RPMI8226 (cell line): ENCODE data around the gene UST.
A peak's percentile ranks its signal among the peaks of the same experiment; 100 is the strongest.
"Not testable (repeated sequence)": the region's sequence is repeated elsewhere in the genome, so short reads cannot be mapped to it uniquely, and the experiment has no call there.

Experiments used
- DNase-seq: peaks from one replicate; pipeline ENCODE4 v3.0.0-alpha.2; 2015

The UST gene

DNA sequence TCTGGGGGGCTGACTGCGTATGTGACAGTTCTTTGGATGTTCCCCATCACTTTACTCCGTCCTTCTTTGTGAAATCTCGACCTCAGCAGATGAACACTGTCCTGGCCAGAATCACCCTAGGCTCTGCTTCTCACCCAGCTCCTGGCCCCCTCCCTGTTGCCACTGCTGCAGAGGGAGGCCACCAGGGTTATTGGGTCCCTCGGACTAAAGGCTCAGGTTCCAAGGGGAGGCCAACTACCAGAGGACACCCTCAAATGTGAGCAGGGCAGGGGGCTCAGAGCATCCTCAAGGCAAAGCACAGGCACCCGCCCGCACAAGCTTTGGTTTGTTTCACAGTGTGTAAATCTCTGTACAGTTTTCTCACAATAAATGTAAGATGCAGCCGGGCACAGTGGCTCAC lies 269.9 kb downstream of the UST start:
- no peak for DNase-seq

- no peak for DNase-seq
Observed at GRCh38 chr6:149020319-149020718, 273.5 kb downstream of the UST start.

- DNase-seq = no peak
Observed at GRCh38 chr6:149024361-149024760, 277.5 kb downstream of the UST start.

- DNase-seq = no peak
Observed at GRCh38 chr6:149025061-149025460, 278.2 kb downstream of the UST start.

DNA sequence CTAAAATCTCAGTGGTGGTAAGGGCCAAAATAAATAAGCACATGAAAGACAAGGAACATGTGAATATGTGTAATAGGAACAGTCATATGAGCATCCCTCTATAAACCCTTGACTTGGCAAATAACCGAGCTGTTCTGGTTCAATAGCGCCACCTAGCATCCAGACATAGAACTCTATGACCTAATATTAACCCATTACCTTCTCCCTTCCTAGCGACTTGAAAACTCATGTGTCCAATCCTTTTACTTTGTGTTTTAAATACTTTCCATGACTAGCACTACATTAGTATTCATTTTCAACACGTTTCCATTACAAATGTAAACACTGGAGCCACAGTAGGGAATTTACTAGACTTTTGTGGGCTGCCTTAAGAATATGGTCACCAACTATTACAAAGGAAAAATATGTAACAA lies 279.7 kb downstream of the UST start:
- peak; percentile 71 for DNase-seq

DNA sequence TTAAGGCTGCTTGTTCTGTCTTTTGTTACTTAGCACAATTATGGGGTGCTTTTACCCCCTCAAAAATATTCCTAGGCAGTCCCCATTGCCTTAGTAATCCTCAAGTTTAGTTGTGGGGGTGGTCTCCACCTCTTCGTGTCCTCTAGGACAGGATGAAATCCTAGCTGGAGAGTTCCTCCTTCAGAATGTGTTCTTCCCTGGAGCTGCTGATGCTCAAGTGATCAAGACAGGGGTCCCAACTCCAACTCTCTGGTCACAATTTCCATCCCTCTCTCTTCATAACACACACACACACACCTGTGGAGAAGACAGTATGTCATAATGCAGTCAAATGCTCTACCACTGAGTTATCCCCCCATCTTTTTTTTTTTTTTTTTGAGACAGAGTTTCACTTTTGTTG lies 280.7 kb downstream of the UST start:
- DNase-seq = no peak

- DNase-seq = peak; percentile 81
Observed at GRCh38 chr6:149028767-149029405, 282.1 kb downstream of the UST start.

GRCh38 chr6:149031201-149031858 lies 284.5 kb downstream of the UST start:
- no peak for DNase-seq

GRCh38 chr6:149031859-149032598 lies 285.2 kb downstream of the UST start:
- no peak for DNase-seq

DNA sequence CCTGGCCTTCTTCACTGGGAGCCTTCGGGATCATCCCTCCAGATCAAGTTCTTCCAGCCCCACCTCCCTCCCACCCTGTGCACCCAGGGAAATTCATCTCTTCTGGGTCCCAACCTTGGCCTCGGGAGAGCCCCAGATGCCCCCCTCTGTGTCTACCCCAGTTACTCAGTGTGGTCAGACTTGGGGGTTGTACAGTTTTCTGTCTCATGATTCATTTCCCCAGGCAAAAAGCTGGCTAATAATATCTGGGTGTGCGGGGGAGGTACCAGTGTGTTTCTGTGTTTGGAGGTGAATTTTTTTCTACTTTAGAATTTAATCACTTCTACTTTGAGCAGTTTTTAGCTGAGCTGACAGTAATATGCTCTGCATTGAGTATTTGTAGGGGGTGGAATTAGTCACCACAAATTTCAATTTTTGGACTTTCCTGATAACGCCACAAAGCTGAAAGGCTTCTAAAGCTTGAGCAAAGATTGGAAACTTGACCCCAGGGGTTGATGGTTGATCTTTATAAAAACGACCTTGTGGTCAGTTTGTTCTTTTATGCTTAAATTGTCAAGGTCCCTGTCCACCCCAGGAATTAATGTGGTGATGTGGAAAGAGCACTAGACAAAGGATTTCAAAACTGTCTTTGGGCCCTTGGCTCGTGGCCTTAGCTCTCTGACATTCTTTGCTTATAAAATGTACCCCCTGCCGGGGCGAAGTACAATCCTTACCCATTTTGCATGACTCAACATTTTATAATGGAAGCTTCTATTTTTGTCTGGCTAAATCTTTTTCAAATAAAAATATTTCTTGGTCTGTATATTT lies 286.0 kb downstream of the UST start:
- no peak for DNase-seq

DNA sequence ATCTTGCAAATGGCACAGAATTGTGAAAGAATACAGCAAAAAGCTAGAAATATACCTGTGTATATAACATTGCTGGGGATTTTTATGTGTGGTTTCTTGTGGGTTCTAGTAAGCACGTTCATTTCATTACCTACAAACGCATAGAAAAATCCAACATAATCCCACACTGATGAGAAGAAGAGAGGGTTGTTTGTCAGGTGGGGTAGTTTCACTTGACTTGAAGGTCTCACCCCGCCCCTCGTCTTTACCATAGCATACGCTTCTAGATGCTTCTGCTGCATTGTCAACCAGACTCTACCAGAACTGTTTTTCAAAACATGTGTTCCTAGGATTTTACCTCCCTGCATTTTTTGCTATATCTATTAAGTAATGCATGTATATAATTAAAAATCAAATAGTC lies 286.6 kb downstream of the UST start:
- DNase-seq = no peak

DNA sequence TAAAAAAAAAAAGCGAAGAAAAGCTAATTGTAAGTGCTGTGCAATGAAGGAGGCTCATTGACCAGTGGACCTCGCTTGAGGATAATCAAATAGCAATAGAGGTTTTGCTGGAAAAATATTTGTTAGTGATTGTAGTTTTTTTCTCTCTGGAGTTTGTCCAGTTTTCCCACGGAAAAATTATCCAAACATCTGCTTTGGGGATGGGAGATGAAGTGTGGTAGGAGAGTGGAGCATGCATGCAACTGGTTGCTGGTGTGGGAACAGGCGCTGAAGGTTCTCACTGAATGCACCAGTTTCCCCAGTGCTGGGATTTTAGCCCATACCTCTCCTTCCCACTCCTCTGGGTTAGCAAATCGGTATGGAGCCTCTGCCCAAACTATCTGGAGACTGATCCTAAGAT lies 288.9 kb downstream of the UST start:
- DNase-seq = no peak

DNA sequence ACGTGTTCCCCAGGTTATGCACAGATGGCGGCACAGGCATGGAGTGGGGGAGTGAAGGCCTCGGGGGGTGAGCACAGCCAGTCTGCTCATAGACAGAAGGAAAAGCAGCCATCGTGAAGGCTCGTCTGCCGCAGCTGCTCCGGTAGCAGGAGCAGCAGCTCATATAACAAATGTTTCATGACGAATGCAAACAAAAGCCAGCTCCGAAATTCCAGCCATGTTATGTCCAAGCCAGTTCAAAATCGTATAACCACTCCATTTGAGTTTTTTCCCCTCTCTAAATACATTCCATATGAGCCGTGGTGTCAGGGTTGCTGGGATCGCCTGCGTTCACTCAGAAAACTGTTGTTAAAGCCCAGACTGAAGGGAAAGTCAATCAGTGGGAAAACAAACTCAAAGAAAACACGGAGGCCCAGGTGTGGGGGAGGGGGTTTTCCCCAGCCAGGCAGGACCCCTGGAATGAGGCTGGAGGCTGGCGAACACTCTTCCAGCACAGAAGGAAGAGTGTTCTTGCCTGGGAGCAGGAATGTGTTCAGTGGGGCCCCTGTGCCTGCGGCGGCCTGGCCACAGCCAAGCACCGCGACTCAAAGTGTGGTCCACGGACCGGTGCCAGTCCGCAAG lies 290.3 kb downstream of the UST start:
- no peak for DNase-seq

DNA sequence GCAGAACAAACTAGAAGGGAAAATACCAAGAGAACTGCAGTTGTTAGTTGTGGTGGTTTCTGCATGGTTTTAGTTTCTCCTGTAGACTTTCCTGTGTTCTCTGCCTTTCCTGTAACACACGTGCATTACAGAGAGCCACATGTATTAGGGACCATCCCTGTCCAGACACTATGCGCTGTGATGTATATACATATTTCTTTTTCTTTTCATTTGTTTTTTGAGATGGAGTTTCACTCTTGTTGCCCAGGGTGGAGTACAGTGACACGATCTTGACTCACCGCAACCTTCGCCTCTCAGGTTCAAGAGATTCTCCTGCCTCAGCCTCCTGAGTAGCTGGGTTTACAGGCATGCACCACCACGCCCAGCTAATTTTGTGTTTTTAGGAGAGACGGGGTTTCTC lies 292.2 kb downstream of the UST start:
- not testable (repeated sequence) for DNase-seq

GRCh38 chr6:149041953-149042352 lies 295.1 kb downstream of the UST start:
- no peak for DNase-seq

DNA sequence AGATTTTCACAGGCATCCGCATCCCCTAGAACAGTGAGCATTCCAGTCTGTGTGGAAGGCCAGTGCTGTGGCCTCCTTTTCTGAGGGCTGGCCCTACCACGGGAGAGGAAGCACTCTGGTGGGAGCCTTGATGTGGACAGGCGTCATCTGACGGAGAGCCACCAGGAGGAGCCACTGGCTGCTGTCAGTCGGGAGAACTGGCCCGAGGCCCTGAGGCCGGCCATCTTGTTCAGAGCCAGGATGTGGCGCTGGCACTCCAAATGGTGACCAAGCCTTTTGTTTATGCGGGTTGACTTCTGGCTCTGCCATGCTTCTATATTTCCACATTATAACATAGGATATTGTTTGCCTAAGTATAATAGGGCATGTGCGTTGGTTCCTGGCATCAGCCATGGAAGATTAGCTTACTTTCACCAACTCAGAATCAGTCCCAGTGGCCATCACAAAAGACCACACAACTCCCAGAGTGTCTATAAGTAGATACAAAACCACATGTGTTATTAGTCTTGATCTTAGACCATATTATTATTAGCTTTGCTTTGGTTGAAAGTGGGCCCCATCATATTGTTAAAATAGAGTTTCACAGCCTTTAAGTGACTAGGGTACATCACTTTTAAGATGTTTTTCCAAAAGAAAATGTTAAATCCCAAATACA lies 296.8 kb downstream of the UST start:
- DNase-seq = peak; percentile 40

- no peak for DNase-seq
Observed at GRCh38 chr6:149044528-149044927, 297.7 kb downstream of the UST start.

GRCh38 chr6:149045404-149045803 lies 298.6 kb downstream of the UST start:
- DNase-seq = no peak

DNA sequence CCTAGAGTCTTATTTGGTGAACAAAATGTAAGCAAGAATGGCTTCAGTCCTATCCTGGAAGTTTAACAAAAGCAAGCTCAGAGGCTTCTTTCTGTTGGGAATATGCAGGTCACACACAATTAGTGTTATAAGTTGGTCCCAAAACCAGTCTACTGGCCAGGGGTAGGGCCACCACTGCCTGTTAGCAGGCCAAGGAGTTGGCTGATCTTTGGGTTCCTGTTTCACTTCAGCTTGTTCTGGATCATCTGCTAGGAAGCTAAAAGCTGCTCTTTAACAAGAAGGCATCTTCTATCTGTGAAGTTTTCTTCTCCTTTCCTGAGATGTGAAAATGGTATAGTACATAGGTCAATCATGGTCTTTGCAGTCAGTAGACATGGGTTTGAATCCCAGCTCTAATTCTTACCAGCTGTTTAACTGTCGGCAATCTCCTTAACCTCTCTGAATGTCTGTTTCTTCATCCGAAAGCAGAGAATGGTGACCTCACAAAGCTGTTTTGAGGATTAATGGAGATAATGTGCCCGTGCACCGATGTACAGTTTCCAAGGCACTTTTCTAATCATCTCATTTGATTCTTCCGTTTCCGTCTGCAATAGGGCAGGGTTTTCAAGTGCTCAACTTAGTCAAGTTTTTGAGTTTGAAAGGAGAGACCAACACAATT lies 299.5 kb downstream of the UST start:
- no peak for DNase-seq

DNA sequence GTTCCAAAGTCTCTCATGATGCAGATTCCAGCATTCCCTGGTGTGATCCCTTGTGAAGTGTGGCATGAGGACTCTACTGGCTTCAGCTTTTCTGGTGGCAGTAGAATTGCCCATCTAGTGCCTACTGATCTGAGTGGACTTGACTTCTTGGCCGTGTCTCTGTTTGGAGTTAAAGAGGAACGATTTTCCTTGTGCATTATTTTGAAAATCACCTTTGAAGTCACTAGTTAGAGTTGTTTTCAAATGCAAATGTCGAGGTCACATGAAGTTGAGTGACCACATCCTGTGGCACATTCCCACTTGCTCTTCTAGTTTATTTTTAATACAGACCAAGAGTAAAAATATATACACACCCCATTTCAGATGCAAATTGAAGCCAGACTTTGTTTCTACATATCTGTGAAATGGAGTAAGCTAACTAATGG lies 300.0 kb downstream of the UST start:
- DNase-seq = no peak

GRCh38 chr6:149049230-149049629 lies 302.4 kb downstream of the UST start:
- no peak for DNase-seq

DNA sequence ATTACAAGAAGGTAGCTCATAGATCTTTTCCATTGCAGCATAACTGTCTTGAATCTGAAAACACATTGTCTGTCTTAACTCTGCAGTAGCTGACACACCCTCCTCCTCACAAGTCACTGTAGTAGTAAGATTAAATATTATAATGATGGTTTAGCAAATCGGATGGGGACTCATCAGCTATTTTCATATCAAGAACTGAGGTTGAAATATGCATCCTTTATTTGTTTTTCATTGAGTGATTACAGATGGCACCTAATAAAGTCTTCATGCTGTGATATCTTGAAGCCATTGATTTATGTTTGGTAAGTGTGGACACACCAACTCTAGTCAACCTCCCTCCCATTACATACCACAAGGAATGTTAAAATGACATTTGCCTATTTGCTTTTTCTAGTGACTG lies 303.3 kb downstream of the UST start:
- DNase-seq = no peak
